GM18951 (cell line): ENCODE results near the gene ABHD2.

Experiments
- POLR2A ChIP-seq: IDR thresholded peaks from 4 replicates; pipeline ENCODE4 v1.6.1; 2011; ENCODE audit warnings: mild to moderate bottlenecking; ENCODE audit not compliant: insufficient read length, insufficient read depth; ENCODE audit errors: extremely low read depth
- in situ Hi-C: fragments of 300-500 bp; cut with MboI; formaldehyde crosslinking; loops from one replicate; pipeline ENCODE4 v1.12.0; 2022; ENCODE audit warnings: low sequenced_read_pairs, mixed read lengths, inconsistent platforms; ENCODE audit not compliant: unreplicated experiment

The ABHD2 gene

GRCh38 chr15:89168316-89168833 is 80.1 kb downstream of the ABHD2 start:
- TF ChIP-seq POLR2A = no peak
- in situ Hi-C loops = no loop called here

- TF ChIP-seq POLR2A = no peak
- in situ Hi-C loops = loop anchor here (10.0 kb wide), 1 partner anchor 106 kb away; no protein-coding TSS in a partner anchor
Measured at GRCh38 chr15:89170364-89170763, 82.1 kb downstream of the ABHD2 start.

GRCh38 chr15:89171136-89172072 is 83.1 kb downstream of the ABHD2 start:
- TF ChIP-seq POLR2A = no peak
- in situ Hi-C loops = loop anchor here (10.0 kb wide), 1 partner anchor 107 kb away; no protein-coding TSS in a partner anchor

GRCh38 chr15:89172921-89173320 is 84.7 kb downstream of the ABHD2 start:
- no peak for TF ChIP-seq POLR2A
- in situ Hi-C loops = loop anchor here (10.0 kb wide), 1 partner anchor 108 kb away; no protein-coding TSS in a partner anchor

- TF ChIP-seq POLR2A = no peak
- in situ Hi-C loops = loop anchor here (10.0 kb wide), 1 partner anchor 110 kb away; no protein-coding TSS in a partner anchor
Measured at GRCh38 chr15:89174476-89174875, 86.2 kb downstream of the ABHD2 start.

GRCh38 chr15:89175617-89176191 is 87.4 kb downstream of the ABHD2 start:
- no peak for TF ChIP-seq POLR2A
- in situ Hi-C loops = loop anchor here (10.0 kb wide), 1 partner anchor 111 kb away; no protein-coding TSS in a partner anchor

GRCh38 chr15:89177116-89177515 is 88.9 kb downstream of the ABHD2 start:
- TF ChIP-seq POLR2A = no peak
- in situ Hi-C loops = loop anchor here (10.0 kb wide), 1 partner anchor 112 kb away; no protein-coding TSS in a partner anchor

GRCh38 chr15:89177633-89178306 is 89.5 kb downstream of the ABHD2 start:
- TF ChIP-seq POLR2A = no peak
- in situ Hi-C loops = loop anchor here (10.0 kb wide), 1 partner anchor 113 kb away; no protein-coding TSS in a partner anchor

GRCh38 chr15:89178307-89178977 is 90.2 kb downstream of the ABHD2 start:
- no peak for TF ChIP-seq POLR2A
- in situ Hi-C loops = loop anchor here (10.0 kb wide), 1 partner anchor 114 kb away; no protein-coding TSS in a partner anchor

GRCh38 chr15:89179966-89180875 is 92.0 kb downstream of the ABHD2 start:
- no peak for TF ChIP-seq POLR2A
- in situ Hi-C loops = loop anchor here (10.0 kb wide), 1 partner anchor 115 kb away; no protein-coding TSS in a partner anchor

GRCh38 chr15:89184357-89184756 is 96.1 kb downstream of the ABHD2 start:
- in situ Hi-C loops = no loop called here
- no peak for TF ChIP-seq POLR2A
